ENCODE data around the gene NME9. TPM values are rescaled to one million over a fixed set of nuclear protein-coding genes. Genes with fewer than 3 reads are reported as not detected.

NME9 gene
- total and polyA plus RNA-seq, 8 donors = 0.13 to 0.55 TPM; not detected in 6

DNA sequence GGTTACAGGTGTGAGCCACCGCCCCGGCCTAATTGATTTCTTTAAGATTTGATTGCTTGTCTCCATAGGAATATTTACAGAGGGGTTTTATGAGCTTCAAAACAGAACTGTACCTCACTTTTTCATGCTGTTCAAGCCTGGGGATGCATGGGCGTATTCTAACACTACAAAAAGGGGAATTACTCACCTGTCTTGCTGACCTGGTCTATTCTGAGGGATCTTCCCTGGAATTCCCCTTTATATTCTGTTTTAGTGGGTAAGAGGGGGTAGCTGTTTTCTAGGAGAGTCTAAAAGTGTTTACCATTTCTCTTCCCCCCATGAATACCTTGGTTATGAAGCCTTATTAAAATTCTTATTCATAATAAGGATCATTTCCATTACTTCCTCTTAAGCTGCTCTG is 48.1 kb downstream of the NME9 start:
- Histone ChIP-seq H3K27me3 (no peaks in the 10 kb centered on the region), H3K4me3 (no peak overlapping the region), H3K36me3 (peaks cover 17 to 79% (median 58%) of the 10 kb centered on the region in 4 donors), H3K4me1 (no peaks in the 10 kb centered on the region), H3K27ac (no peak overlapping the region), H3K9me3 (no peaks in the 10 kb centered on the region)
- intact Hi-C loops (cut with DNase I; ENCODE audit: low total_unique reads) = no loop called here
- TF ChIP-seq EP300 (IDR thresholded peaks at IDR 0.05) (no peak), POLR2AphosphoS5 (IDR thresholded peaks at IDR 0.05) (no peak), POLR2A (IDR thresholded peaks at IDR 0.05) (no peak)
- TF ChIP-seq, protein P1, sequence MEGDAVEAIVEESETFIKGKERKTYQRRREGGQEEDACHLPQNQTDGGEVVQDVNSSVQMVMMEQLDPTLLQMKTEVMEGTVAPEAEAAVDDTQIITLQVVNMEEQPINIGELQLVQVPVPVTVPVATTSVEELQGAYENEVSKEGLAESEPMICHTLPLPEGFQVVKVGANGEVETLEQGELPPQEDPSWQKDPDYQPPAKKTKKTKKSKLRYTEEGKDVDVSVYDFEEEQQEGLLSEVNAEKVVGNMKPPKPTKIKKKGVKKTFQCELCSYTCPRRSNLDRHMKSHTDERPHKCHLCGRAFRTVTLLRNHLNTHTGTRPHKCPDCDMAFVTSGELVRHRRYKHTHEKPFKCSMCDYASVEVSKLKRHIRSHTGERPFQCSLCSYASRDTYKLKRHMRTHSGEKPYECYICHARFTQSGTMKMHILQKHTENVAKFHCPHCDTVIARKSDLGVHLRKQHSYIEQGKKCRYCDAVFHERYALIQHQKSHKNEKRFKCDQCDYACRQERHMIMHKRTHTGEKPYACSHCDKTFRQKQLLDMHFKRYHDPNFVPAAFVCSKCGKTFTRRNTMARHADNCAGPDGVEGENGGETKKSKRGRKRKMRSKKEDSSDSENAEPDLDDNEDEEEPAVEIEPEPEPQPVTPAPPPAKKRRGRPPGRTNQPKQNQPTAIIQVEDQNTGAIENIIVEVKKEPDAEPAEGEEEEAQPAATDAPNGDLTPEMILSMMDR (IDR thresholded peaks at IDR 0.05) = no peak
- DNase-seq = no peak
- WGBS, 5 donors = 92 to 100% (median 96%) methylated on average over 3 of the region's 3 CpGs

DNA sequence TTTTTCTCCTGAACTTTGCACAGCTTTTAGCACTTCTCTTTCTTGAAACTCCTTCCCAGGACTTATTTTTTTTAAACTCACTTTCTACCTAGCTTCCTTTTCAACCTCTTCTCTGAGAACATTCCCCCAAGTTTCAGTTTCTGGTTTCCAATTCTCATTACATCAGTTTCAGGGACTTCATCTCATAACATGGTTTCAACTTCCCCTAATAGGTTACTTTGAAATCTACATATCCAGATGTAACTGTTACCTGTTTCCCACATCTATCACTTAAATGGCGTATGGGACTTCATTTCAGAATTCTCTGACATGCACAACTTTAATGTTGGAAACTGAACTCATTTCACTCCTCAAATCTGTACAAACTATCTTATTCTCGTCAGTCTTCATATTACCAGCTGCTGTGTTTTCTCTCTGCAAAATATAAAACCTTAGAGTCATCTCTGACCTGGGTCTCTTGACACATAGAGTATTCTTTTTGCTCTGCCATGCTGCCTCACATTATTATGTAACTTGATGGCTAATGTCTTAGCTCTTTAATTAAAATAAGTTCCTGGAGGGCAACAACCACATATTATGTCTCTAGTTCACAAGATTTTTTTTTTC is 58.4 kb downstream of the NME9 start:
- H3K9me3 ChIP-seq = no peaks in the 10 kb centered on the region
- no peak for TF ChIP-seq EP300 (IDR thresholded peaks at IDR 0.05)
- TF ChIP-seq POLR2AphosphoS5 (IDR thresholded peaks at IDR 0.05) = no peak
- TF ChIP-seq POLR2A (IDR thresholded peaks at IDR 0.05) = no peak
- TF ChIP-seq, protein P1 (IDR thresholded peaks at IDR 0.05) = no peak
- intact Hi-C loops (cut with DNase I; ENCODE audit: low total_unique reads) = no loop called here
- WGBS, 5 donors = 94 to 97% (median 95%) methylated on average over 2 of the region's 2 CpGs
- no peak overlapping the region for H3K27ac ChIP-seq
- no peak for DNase-seq
- H3K36me3 ChIP-seq = peaks cover 20 to 97% (median 90%) of the 10 kb centered on the region in 4 donors
- no peaks in the 10 kb centered on the region for H3K4me1 ChIP-seq
- H3K27me3 ChIP-seq = no peaks in the 10 kb centered on the region
- no peak overlapping the region for H3K4me3 ChIP-seq

- Histone ChIP-seq H3K4me3 (no peak overlapping the region), H3K9me3 (no peaks in the 10 kb centered on the region), H3K27ac (no peak overlapping the region), H3K4me1 (no peaks in the 10 kb centered on the region), H3K36me3 (peaks cover 20 to 98% (median 90%) of the 10 kb centered on the region in 4 donors), H3K27me3 (no peaks in the 10 kb centered on the region)
- DNase-seq = no peak
- intact Hi-C loops (cut with DNase I; ENCODE audit: low total_unique reads) = no loop called here
- TF ChIP-seq, protein P1 (IDR thresholded peaks at IDR 0.05) = no peak
- no peak for TF ChIP-seq POLR2A (IDR thresholded peaks at IDR 0.05)
- no peak for TF ChIP-seq POLR2AphosphoS5 (IDR thresholded peaks at IDR 0.05)
- TF ChIP-seq EP300 (IDR thresholded peaks at IDR 0.05) = no peak
- WGBS, 5 donors = 80 to 92% (median 85%) methylated on average over 2 of the region's 2 CpGs
Measured at GRCh38 chr3:138270245-138270644, 59.4 kb downstream of the NME9 start.

- no peak overlapping the region for H3K27ac ChIP-seq
- intact Hi-C loops (cut with DNase I; ENCODE audit: low total_unique reads) = no loop called here
- no peaks in the 10 kb centered on the region for H3K27me3 ChIP-seq
- 84 to 92% (median 91%) methylated on average over 3 of the region's 3 CpGs for WGBS, 5 donors
- peaks cover 23 to 84% (median 78%) of the 10 kb centered on the region in 4 donors for H3K36me3 ChIP-seq
- no peak overlapping the region for H3K4me3 ChIP-seq
- no peak for TF ChIP-seq POLR2A (IDR thresholded peaks at IDR 0.05)
- TF ChIP-seq, protein P1 (IDR thresholded peaks at IDR 0.05) = no peak
- TF ChIP-seq POLR2AphosphoS5 (IDR thresholded peaks at IDR 0.05) = no peak
- no peak for TF ChIP-seq EP300 (IDR thresholded peaks at IDR 0.05)
- no peak for DNase-seq
- no peaks in the 10 kb centered on the region for H3K4me1 ChIP-seq
- no peaks in the 10 kb centered on the region for H3K9me3 ChIP-seq
Measured at GRCh38 chr3:138267083-138267482, 62.6 kb downstream of the NME9 start.

Data from stomach (tissue), 9 donors.